Duodenal mucosa (tissue), 2 donors: ENCODE results near the gene MYBPC3.

ENCODE experiments used
- H3K27ac ChIP-seq: one replicate; pipeline ENCODE4 v1.7.0; 2013; ENCODE audit warnings: low read depth, low read length
- H3K27me3 ChIP-seq, 2 donors: one replicate each; pipeline ENCODE4 v1.7.0; 2013; ENCODE audit warnings: low read length in 2 of 2, control low read depth in 1 of 2; ENCODE audit not compliant: insufficient read depth in 2 of 2, control insufficient read depth in 1 of 2
- H3K36me3 ChIP-seq, 2 donors: one replicate each; pipeline ENCODE4 v1.7.0; 2013; ENCODE audit warnings: low read length in 2 of 2, control low read depth in 1 of 2; ENCODE audit not compliant: insufficient read depth in 2 of 2, control insufficient read depth in 1 of 2
- H3K4me1 ChIP-seq, 2 donors: one replicate each; pipeline ENCODE4 v1.7.0; 2013; ENCODE audit warnings: low read length in 2 of 2, control low read depth in 1 of 2; ENCODE audit not compliant: insufficient read depth in 2 of 2, control insufficient read depth in 1 of 2
- H3K4me3 ChIP-seq, 2 donors: one replicate each; pipeline ENCODE4 v1.7.0; 2013; ENCODE audit warnings: low read length in 2 of 2, low read depth in 1 of 2
- H3K9ac ChIP-seq, 2 donors: one replicate each; pipeline ENCODE4 v1.7.0; 2013; ENCODE audit warnings: low read length in 2 of 2, low read depth in 1 of 2
- H3K9me3 ChIP-seq, 2 donors: one replicate each; pipeline ENCODE4 v1.7.0; 2013; ENCODE audit warnings: low read length in 2 of 2, control low read depth in 1 of 2; ENCODE audit not compliant: control insufficient read depth in 1 of 2

The MYBPC3 gene

GRCh38 chr11:47295385-47295784 lies 57.1 kb downstream of the MYBPC3 start:
- Histone ChIP-seq H3K9me3 (no peaks in the 10 kb centered on the region), H3K36me3 (peaks cover 46 to 79% of the 10 kb centered on the region in 2 donors), H3K4me1 (no peaks in the 10 kb centered on the region), H3K27ac (no peak overlapping the region), H3K4me3 (no peak overlapping the region), H3K27me3 (no peaks in the 10 kb centered on the region), H3K9ac (no peak overlapping the region)

GRCh38 chr11:47289856-47290255 lies 62.6 kb downstream of the MYBPC3 start:
- Histone ChIP-seq H3K27ac (no peak overlapping the region), H3K9me3 (no peaks in the 10 kb centered on the region), H3K27me3 (no peaks in the 10 kb centered on the region), H3K4me1 (no peaks in the 10 kb centered on the region), H3K36me3 (peaks cover 77 to 88% of the 10 kb centered on the region in 2 donors), H3K4me3 (no peak overlapping the region), H3K9ac (no peak overlapping the region)

GRCh38 chr11:47288066-47288465 lies 64.4 kb downstream of the MYBPC3 start:
- H3K4me1 ChIP-seq: no peaks in the 10 kb centered on the region
- H3K27ac ChIP-seq: no peak overlapping the region
- no peaks in the 10 kb centered on the region for H3K9me3 ChIP-seq
- no peaks in the 10 kb centered on the region for H3K27me3 ChIP-seq
- peaks cover 83 to 95% of the 10 kb centered on the region in 2 donors for H3K36me3 ChIP-seq
- H3K4me3 ChIP-seq: no peak overlapping the region
- H3K9ac ChIP-seq: no peak overlapping the region

- no peak overlapping the region for H3K4me3 ChIP-seq
- H3K27ac ChIP-seq: no peak overlapping the region
- H3K4me1 ChIP-seq: no peaks in the 10 kb centered on the region
- H3K27me3 ChIP-seq: no peaks in the 10 kb centered on the region
- H3K9ac ChIP-seq: no peak overlapping the region
- no peaks in the 10 kb centered on the region for H3K9me3 ChIP-seq
- peaks cover 77 to 91% of the 10 kb centered on the region in 2 donors for H3K36me3 ChIP-seq
These were observed 66.3 kb downstream of the MYBPC3 start for GRCh38 chr11:47285969-47286770.

GRCh38 chr11:47284151-47284550 lies 68.4 kb downstream of the MYBPC3 start:
- Histone ChIP-seq H3K4me1 (no peaks in the 10 kb centered on the region), H3K9me3 (no peaks in the 10 kb centered on the region), H3K27ac (no peak overlapping the region), H3K9ac (no peak overlapping the region), H3K36me3 (peaks cover 58 to 89% of the 10 kb centered on the region in 2 donors), H3K4me3 (no peak overlapping the region), H3K27me3 (no peaks in the 10 kb centered on the region)

GRCh38 chr11:47282462-47282861 lies 70.0 kb downstream of the MYBPC3 start:
- peaks cover 58 to 90% of the 10 kb centered on the region in 2 donors for H3K36me3 ChIP-seq
- no peaks in the 10 kb centered on the region for H3K4me1 ChIP-seq
- H3K4me3 ChIP-seq: no peak overlapping the region
- H3K9me3 ChIP-seq: no peaks in the 10 kb centered on the region
- no peaks in the 10 kb centered on the region for H3K27me3 ChIP-seq
- H3K9ac ChIP-seq: no peak overlapping the region
- H3K27ac ChIP-seq: no peak overlapping the region
